C4-2B (cell line): ENCODE data around the gene YBX3.

Experiments
- H3K27ac ChIP-seq: fragments of 450-650 bp; 2 replicates; pipeline ENCODE4 v1.5.1; 2017
- CTCF ChIP-seq: fragments of 450-650 bp; conservative IDR thresholded peaks from 2 replicates; pipeline ENCODE4 v1.5.1; 2017; ENCODE audit warnings: mild to moderate bottlenecking
- ZFX ChIP-seq: fragments of 450-650 bp; IDR thresholded peaks from 2 replicates; pipeline ENCODE4 v1.6.1; 2017

Gene YBX3

GRCh38 chr12:10669533-10669932 is 53.6 kb downstream of the YBX3 start:
- TF ChIP-seq CTCF (no peak), ZFX (no peak)
- no peak overlapping the region for H3K27ac ChIP-seq

GRCh38 chr12:10668526-10668925 is 54.6 kb downstream of the YBX3 start:
- no peak overlapping the region for H3K27ac ChIP-seq
- no peak for TF ChIP-seq ZFX
- no peak for TF ChIP-seq CTCF

- H3K27ac ChIP-seq, result no peak overlapping the region
- no peak for TF ChIP-seq ZFX
- no peak for TF ChIP-seq CTCF
These were observed 55.5 kb downstream of the YBX3 start for GRCh38 chr12:10667581-10667980.

GRCh38 chr12:10664499-10664898 is 58.6 kb downstream of the YBX3 start:
- TF ChIP-seq ZFX (no peak), CTCF (no peak)
- no peak overlapping the region for H3K27ac ChIP-seq

GRCh38 chr12:10663869-10664268 is 59.3 kb downstream of the YBX3 start:
- H3K27ac ChIP-seq, result no peak overlapping the region
- TF ChIP-seq ZFX, result no peak
- no peak for TF ChIP-seq CTCF

- no peak for TF ChIP-seq ZFX
- TF ChIP-seq CTCF, result no peak
These were observed 61.8 kb downstream of the YBX3 start for GRCh38 chr12:10661338-10661737.

GRCh38 chr12:10654003-10654402 is 69.1 kb downstream of the YBX3 start:
- H3K27ac ChIP-seq, result no peak overlapping the region; the same call in 1 of the 2 replicates
- TF ChIP-seq CTCF (no peak), ZFX (no peak)

More at GRCh38 chr12:10661338-10661737, 61.8 kb downstream of the YBX3 start:
- no peak overlapping the region for H3K27ac ChIP-seq
